Vagina (tissue), 2 donors: ENCODE data around the gene PLEKHA5. TPM values are rescaled to one million over a fixed set of nuclear protein-coding genes. Genes with fewer than 3 reads are reported as not detected.

ENCODE experiments used
- DNase-seq, 2 donors: peaks; one replicate each; pipeline ENCODE4 v3.0.0-alpha.2; 2017; ENCODE audit errors: extremely low spot score in 2 of 2
- H3K27ac ChIP-seq: fragments of 200-600 bp; sonication (generic); one replicate; pipeline ENCODE4 v1.5.1; 2019
- H3K27me3 ChIP-seq: fragments of 200-600 bp; sonication (generic); one replicate; pipeline ENCODE4 v1.5.1; 2019
- H3K36me3 ChIP-seq, 2 donors: fragments of 200-600 bp; sonication (generic); one replicate each; pipeline ENCODE4 v1.5.1; 2017 to 2019
- H3K4me1 ChIP-seq: fragments of 200-600 bp; sonication (generic); one replicate; pipeline ENCODE4 v1.5.1; 2019
- H3K4me3 ChIP-seq, 2 donors: fragments of 200-600 bp; sonication (generic); 1 replicate in 1 of 2; 2 replicates in 1 of 2; pipeline ENCODE4 v1.5.1; 2016 to 2019
- H3K9me3 ChIP-seq: fragments of 200-600 bp; sonication (generic); one replicate; pipeline ENCODE4 v1.5.1; 2019
- CTCF ChIP-seq, 3 experiments: fragments of 450-650 bp in 2 of 3; fragments of 200-600 bp in 1 of 3; sonication (generic) in 1 of 3; IDR thresholded peaks; one replicate each; pipeline ENCODE4 v1.5.1; 2017 to 2019; ENCODE audit warnings: antibody characterized with exemption in 3 of 3, mild to moderate bottlenecking in 2 of 3, moderate library complexity in 2 of 3
- POLR2A ChIP-seq, 2 donors: fragments of 450-650 bp; IDR thresholded peaks; one replicate each; pipeline ENCODE4 v1.6.1; 2017; ENCODE audit warnings: antibody characterized with exemption in 2 of 2, mild to moderate bottlenecking in 2 of 2, moderate library complexity in 2 of 2
- POLR2AphosphoS5 ChIP-seq, 2 donors: sonication (generic); formaldehyde crosslinking; IDR thresholded peaks; one replicate each; pipeline ENCODE4 v1.9.0; 2017; ENCODE audit warnings: antibody characterized with exemption in 2 of 2, mild to moderate bottlenecking in 2 of 2, low read depth in 1 of 2; ENCODE audit not compliant: insufficient read depth in 1 of 2
- intact Hi-C: fragments of 100-400 bp; cut with DNase I; formaldehyde crosslinking; loops from one replicate; pipeline ENCODE4 v1.15.1; 2023
- total RNA-seq: library from RNA; depleted of rRNA; stranded (reverse); fragments of >200 nt; gene quantifications from one replicate; pipeline ENCODE4 v1.2.3, GENCODE V29; 2016

PLEKHA5 gene
- total RNA-seq, 1 donor from 2014 or later: 58.4 TPM

GRCh38 chr12:19239616-19240234 lies 110.2 kb downstream of the PLEKHA5 start:
- no peak overlapping the region for H3K4me3 ChIP-seq
- DNase-seq: no peak
- H3K27me3 ChIP-seq: no peaks in the 10 kb centered on the region
- H3K36me3 ChIP-seq: no peaks in the 10 kb centered on the region
- H3K27ac ChIP-seq: no peak overlapping the region
- no peaks in the 10 kb centered on the region for H3K9me3 ChIP-seq
- no peak for TF ChIP-seq POLR2AphosphoS5 (IDR thresholded peaks at IDR 0.05; ENCODE audit: insufficient read depth in 1 of 2, low read depth in 1 of 2)
- TF ChIP-seq CTCF (IDR thresholded peaks at IDR 0.05): no peak
- no peak for TF ChIP-seq POLR2A (IDR thresholded peaks at IDR 0.05)
- intact Hi-C loops: no loop called here
- H3K4me1 ChIP-seq: peaks cover 45% of the 10 kb centered on the region

DNA sequence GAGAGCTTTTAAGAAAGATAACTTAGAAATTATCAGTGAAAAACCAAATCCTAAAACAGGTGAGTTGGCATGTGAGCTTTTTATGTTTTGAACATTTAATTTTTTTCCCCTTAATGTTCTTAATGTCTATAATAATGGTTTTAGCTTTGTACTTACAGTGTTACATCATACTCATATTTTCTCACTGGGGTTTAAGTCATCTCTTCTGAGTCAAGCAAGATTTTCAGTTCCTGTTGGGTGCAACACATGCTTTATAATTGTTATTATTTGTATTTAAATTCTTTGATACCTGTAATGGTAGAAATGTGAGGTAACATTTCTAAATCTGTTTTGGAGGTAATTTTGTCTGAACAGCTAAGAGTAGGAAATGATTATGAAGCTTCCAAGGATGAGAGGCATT lies 113.0 kb downstream of the PLEKHA5 start:
- H3K4me1 ChIP-seq: peaks cover 20% of the 10 kb centered on the region
- H3K27ac ChIP-seq: no peak overlapping the region
- H3K4me3 ChIP-seq: no peak overlapping the region
- H3K27me3 ChIP-seq: no peaks in the 10 kb centered on the region
- no peak for DNase-seq
- no peaks in the 10 kb centered on the region for H3K36me3 ChIP-seq
- intact Hi-C loops: no loop called here
- TF ChIP-seq CTCF (IDR thresholded peaks at IDR 0.05) (no peak), POLR2AphosphoS5 (IDR thresholded peaks at IDR 0.05; ENCODE audit: insufficient read depth in 1 of 2, low read depth in 1 of 2) (no peak), POLR2A (IDR thresholded peaks at IDR 0.05) (no peak)
- H3K9me3 ChIP-seq: no peaks in the 10 kb centered on the region

GRCh38 chr12:19243551-19243950 lies 114.0 kb downstream of the PLEKHA5 start:
- no peak overlapping the region for H3K4me3 ChIP-seq
- H3K27ac ChIP-seq: no peak overlapping the region
- no peak for TF ChIP-seq POLR2AphosphoS5 (IDR thresholded peaks at IDR 0.05; ENCODE audit: insufficient read depth in 1 of 2, low read depth in 1 of 2)
- TF ChIP-seq CTCF (IDR thresholded peaks at IDR 0.05): no peak
- no peak for TF ChIP-seq POLR2A (IDR thresholded peaks at IDR 0.05)
- no peaks in the 10 kb centered on the region for H3K27me3 ChIP-seq
- no peak for DNase-seq
- peaks cover 20% of the 10 kb centered on the region for H3K4me1 ChIP-seq
- no peaks in the 10 kb centered on the region for H3K9me3 ChIP-seq
- intact Hi-C loops: no loop called here
- H3K36me3 ChIP-seq: no peaks in the 10 kb centered on the region

DNA sequence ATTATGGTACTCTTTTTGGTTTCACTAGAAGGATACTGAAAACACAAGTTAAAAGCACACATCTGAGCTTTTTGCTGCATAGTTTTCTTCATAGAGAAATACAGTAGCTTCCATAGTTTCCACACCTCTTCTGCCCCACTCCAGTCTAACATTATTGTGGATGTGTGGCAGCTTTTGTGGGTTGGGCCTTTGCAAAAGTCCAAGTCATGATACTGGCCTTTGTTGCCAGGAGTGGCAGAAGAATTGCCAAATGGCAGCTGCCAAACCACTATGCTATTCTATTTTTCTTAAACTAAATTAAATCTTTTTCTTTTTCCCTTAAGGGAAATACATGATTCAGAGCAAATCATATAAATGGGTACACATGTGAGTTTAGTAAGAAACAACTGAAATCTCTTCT lies 114.8 kb downstream of the PLEKHA5 start:
- intact Hi-C loops: no loop called here
- Histone ChIP-seq H3K4me3 (no peak overlapping the region), H3K27me3 (no peaks in the 10 kb centered on the region), H3K9me3 (no peaks in the 10 kb centered on the region), H3K27ac (no peak overlapping the region), H3K4me1 (peaks cover 20% of the 10 kb centered on the region), H3K36me3 (no peaks in the 10 kb centered on the region)
- TF ChIP-seq POLR2A (IDR thresholded peaks at IDR 0.05) (no peak), CTCF (IDR thresholded peaks at IDR 0.05) (no peak), POLR2AphosphoS5 (IDR thresholded peaks at IDR 0.05; ENCODE audit: insufficient read depth in 1 of 2, low read depth in 1 of 2) (no peak)
- no peak for DNase-seq

DNA sequence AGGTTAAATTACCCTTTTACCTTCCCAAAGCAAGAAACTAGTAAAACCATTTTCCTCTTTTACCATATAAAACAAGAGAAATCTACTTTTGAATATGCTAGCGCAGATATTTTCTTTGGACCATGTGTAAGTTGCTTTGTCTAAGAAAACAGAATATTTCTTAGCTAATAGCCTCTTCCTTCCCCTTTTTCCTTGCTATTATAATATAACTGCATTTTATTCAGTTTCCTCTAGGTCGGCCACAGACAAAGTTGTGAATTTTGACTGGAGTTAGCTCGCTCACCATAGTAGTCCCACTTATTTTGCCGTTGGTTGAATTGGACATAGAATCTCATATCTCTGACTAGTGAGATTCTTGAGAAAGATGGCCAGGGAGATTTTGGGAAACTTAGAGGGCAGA lies 115.6 kb downstream of the PLEKHA5 start:
- intact Hi-C loops: no loop called here
- H3K4me1 ChIP-seq: peaks cover 20% of the 10 kb centered on the region
- no peaks in the 10 kb centered on the region for H3K27me3 ChIP-seq
- H3K9me3 ChIP-seq: no peaks in the 10 kb centered on the region
- no peak for DNase-seq
- no peak for TF ChIP-seq POLR2AphosphoS5 (IDR thresholded peaks at IDR 0.05; ENCODE audit: insufficient read depth in 1 of 2, low read depth in 1 of 2)
- TF ChIP-seq POLR2A (IDR thresholded peaks at IDR 0.05): no peak
- no peak for TF ChIP-seq CTCF (IDR thresholded peaks at IDR 0.05)
- no peak overlapping the region for H3K4me3 ChIP-seq
- H3K27ac ChIP-seq: no peak overlapping the region
- no peaks in the 10 kb centered on the region for H3K36me3 ChIP-seq
